Panc1 (cell line): ENCODE measurements around the gene FAM76B. TPM values are rescaled to one million over a fixed set of nuclear protein-coding genes. Genes with fewer than 3 reads are reported as not detected.

Experiments used
- ATAC-seq: fragments of 200-7000 bp; cut with Tn5 transposase; 2 replicates; pipeline ENCODE4 v1.9.1; 2020; ENCODE audit warnings: mild to moderate bottlenecking, moderate library complexity
- Bru-seq: library from RNA; stranded (reverse); fragments of 400-500 nt; gene quantifications from one replicate; lab custom pipeline; 2021; lab: Mats Ljungman, UMichigan
- BruChase-seq, 2 experiments: library from RNA; stranded (reverse); fragments of 400-500 nt; gene quantifications; one replicate each; lab custom pipeline; 2021; lab: Mats Ljungman, UMichigan
- BruUV-seq: library from RNA; stranded (reverse); fragments of 400-500 nt; replicated peaks from 2 replicates; lab custom pipeline; 2021; lab: Mats Ljungman, UMichigan
- CTCF ChIA-PET: fragments of 300-600 bp; sonication (Branson Sonifier 250); formaldehyde crosslinking; loops from one replicate; lab custom pipeline; 2022; ENCODE audit warnings: antibody characterized with exemption; lab: Charles Lee
- POLR2A ChIA-PET: fragments of 300-600 bp; sonication (Branson Sonifier 250); formaldehyde crosslinking; loops from one replicate; lab custom pipeline; 2022; ENCODE audit warnings: antibody characterized with exemption; lab: Charles Lee
- DNase-seq: peaks from one replicate; pipeline ENCODE4 v3.0.0-alpha.2; 2010; ENCODE audit warnings: low read depth, low spot score
- H3K27ac ChIP-seq: 2 replicates; pipeline ENCODE4 v1.5.1; 2011; ENCODE audit warnings: mild to moderate bottlenecking, low read length, inconsistent platforms
- H3K27me3 ChIP-seq: fragments of 200-500 bp; sonication (Bioruptor generic); 2 replicates; pipeline ENCODE4 v1.6.0; 2014; ENCODE audit warnings: low read length, inconsistent platforms; ENCODE audit not compliant: control insufficient read depth, insufficient read depth
- H3K36me3 ChIP-seq: fragments of 200-500 bp; sonication (Bioruptor generic); 2 replicates; pipeline ENCODE4 v1.5.1; 2014; ENCODE audit warnings: inconsistent platforms, mild to moderate bottlenecking, low read length, moderate library complexity; ENCODE audit not compliant: control insufficient read depth, insufficient read depth
- H3K4me1 ChIP-seq: 2 replicates; pipeline ENCODE4 v1.5.1; 2011; ENCODE audit warnings: inconsistent platforms, mild to moderate bottlenecking, low read length, moderate library complexity; ENCODE audit not compliant: control insufficient read depth, insufficient read depth
- H3K4me3 ChIP-seq, 2 experiments: 2 replicates each; pipeline ENCODE4 v1.5.1; 2011 to 2012; ENCODE audit warnings: low read depth in 2 of 2, low read length in 2 of 2, mild to moderate bottlenecking in 2 of 2, inconsistent platforms in 1 of 2, moderate library complexity in 1 of 2
- H3K9me3 ChIP-seq: fragments of 200-500 bp; sonication (Bioruptor generic); 2 replicates; pipeline ENCODE4 v1.5.1; 2014; ENCODE audit warnings: low read depth, mild to moderate bottlenecking, inconsistent platforms, low read length, moderate library complexity; ENCODE audit not compliant: control insufficient read depth, insufficient read depth
- CTCF ChIP-seq: fragments of 450-650 bp; IDR thresholded peaks from 2 replicates; pipeline ENCODE4 v1.5.1; 2017; ENCODE audit warnings: mild to moderate bottlenecking
- POLR2AphosphoS5 ChIP-seq: IDR thresholded peaks from 2 replicates; pipeline ENCODE4 v1.6.1; 2012; ENCODE audit warnings: mild to moderate bottlenecking, low read depth, low read length, moderate library complexity
- REST ChIP-seq, 2 experiments: IDR thresholded peaks; 2 replicates each; pipeline ENCODE4 v1.6.1; 2011 to 2012; ENCODE audit warnings: low read depth in 2 of 2, control low read depth in 1 of 2, low read length in 1 of 2, mild to moderate bottlenecking in 1 of 2, moderate library complexity in 1 of 2; ENCODE audit not compliant: insufficient read depth in 1 of 2
- SIN3A ChIP-seq: IDR thresholded peaks from 2 replicates; pipeline ENCODE4 v1.6.1; 2012; ENCODE audit warnings: low read depth, mild to moderate bottlenecking, low read length, moderate library complexity, borderline replicate concordance; ENCODE audit not compliant: insufficient read depth
- TCF7L2 ChIP-seq: IDR thresholded peaks from 2 replicates; pipeline ENCODE4 v1.6.1; 2011; ENCODE audit warnings: mild to moderate bottlenecking, low read depth, low read length, inconsistent platforms
- in situ Hi-C: cut with HindIII; loops from 2 replicates; pipeline ENCODE4 v1.10.0; 2016; ENCODE audit warnings: low sequenced_read_pairs, low pct_unique_long_range_greater_than_20kb
- intact Hi-C: fragments of 100-400 bp; cut with micrococcal nuclease; formaldehyde crosslinking; loops from one replicate; pipeline ENCODE4 v1.10.0; 2022; ENCODE audit not compliant: unreplicated experiment
- long read RNA-seq: library from polyadenylated mRNA; unstranded; transcript quantifications from one replicate; pipeline ENCODE4 v2.0.0, GENCODE V29; 2021; ENCODE audit not compliant: unreplicated experiment
- polyA plus RNA-seq: library from polyadenylated mRNA; unstranded; fragments of >200 nt; gene quantifications from one replicate; pipeline ENCODE4 v1.2.1, GENCODE V29; 2012; ENCODE audit warnings: missing spikeins; ENCODE audit not compliant: insufficient read length
- total RNA-seq: library from RNA; stranded (reverse); gene quantifications from one replicate; pipeline ENCODE4 v1.2.1, GENCODE V29; 2021; ENCODE audit not compliant: unreplicated experiment

Gene FAM76B
- total RNA-seq = 31.2 TPM
- 17.5 TPM for polyA plus RNA-seq
- percentile 95 among the genes with signal in this experiment for Bru-seq, nascent RNA
- percentile 93 among the genes with signal in this experiment for BruChase-seq, experiment 1, labeled RNA remaining after a 2-hour chase
- percentile 78 among the genes with signal in this experiment for BruChase-seq, experiment 2, labeled RNA remaining after a 6-hour chase
- long read RNA-seq, transcript FAM76B-201 (10 exons, 3,952 nt) = major isoform, 39 of 87 reads
- long read RNA-seq, transcript FAM76B-204 (10 exons, 2,546 nt) = minor isoform, 7 of 87 reads
- long read RNA-seq, partial matches to known transcripts = 14 of 87 reads
- long read RNA-seq, other reads (novel, unspliced or antisense) = 25 of 87 reads

- Histone ChIP-seq H3K4me3 (peak within 1 kb of the TSS; percentile 90 to 99), H3K4me1 (peaks cover 27% of the 10 kb centered on the region), H3K36me3 (peaks cover 33% of the 10 kb centered on the region), H3K27ac (peak within 1 kb of the TSS; percentile 97), H3K9me3 (no peaks in the 10 kb centered on the region), H3K27me3 (no peaks in the 10 kb centered on the region)
- in situ Hi-C loops (no loop called here), intact Hi-C loops (loop anchor here (5.0 to 10.0 kb wide), 2 partner anchors 638 to 1245 kb away; partner anchors contain the start of gene FUT4)
- peak; percentile 96 for DNase-seq
- ChIA-PET CTCF (no interaction called here), POLR2A (interaction anchor here (0.6 to 0.9 kb wide), 3 partner anchors 557 to 1306 kb away, joined by 3 read pairs; no protein-coding TSS in a partner anchor)
- peak; percentile 91 for ATAC-seq
- no TSS peak for BruUV-seq
- TF ChIP-seq REST (IDR thresholded peaks at IDR 0.05; ENCODE audit: insufficient read depth in 1 of 2, low read depth in 2 of 2, low read length in 1 of 2) = 0 out of 4 replicates have a peak, but pooled peaks of 1 of the 2 experiments have one; percentile 11
- no peak for TF ChIP-seq CTCF
- TF ChIP-seq SIN3A = peak; percentile 92; the same call in 1 of the 2 replicates
- TF ChIP-seq POLR2AphosphoS5 = peak; percentile 83
- TF ChIP-seq TCF7L2 = peak; percentile 100
Measured at GRCh38 chr11:95789506-95790122, at the start of gene FAM76B. FAM76B (minus strand) TSS chr11:95789782; CDS start chr11:95789478, 304 bp downstream.

DNA sequence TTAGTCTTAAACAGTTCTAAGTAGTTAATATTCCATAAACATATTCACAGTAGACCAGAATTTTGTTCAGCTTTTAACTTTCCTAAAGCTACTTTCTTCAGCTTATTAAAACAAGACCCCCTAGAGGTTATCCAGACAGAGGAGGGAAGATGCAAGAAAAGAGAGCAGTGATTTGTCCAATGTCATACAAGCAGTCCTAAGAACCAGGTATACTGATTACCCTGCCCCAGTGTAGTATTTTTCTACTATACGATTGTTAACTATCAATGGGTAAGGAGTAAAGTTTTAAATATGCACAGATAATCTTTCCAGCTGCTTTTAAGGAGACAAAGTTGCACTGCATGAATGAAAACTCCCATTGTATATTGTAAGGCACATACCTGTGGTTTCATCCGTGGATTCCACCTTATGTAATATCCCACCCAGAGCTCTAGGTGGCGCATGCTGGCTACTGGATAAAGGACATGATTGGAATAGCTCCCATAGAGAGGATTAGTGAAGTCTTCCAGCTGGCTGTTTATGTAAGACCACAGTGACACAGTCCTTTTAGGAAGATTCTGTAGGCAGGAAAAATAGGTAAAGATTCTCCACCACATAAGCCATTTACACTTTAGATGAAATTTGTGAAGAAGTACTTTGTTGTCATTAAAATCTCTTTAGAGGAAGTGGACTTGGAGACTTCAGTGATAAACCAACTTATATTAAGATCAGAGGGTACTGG is 46.3 kb upstream of the FAM76B start:
- no peak overlapping the region for H3K4me3 ChIP-seq
- peaks cover 53% of the 10 kb centered on the region for H3K36me3 ChIP-seq
- DNase-seq (peak; percentile 58), ATAC-seq (peak; percentile 96)
- H3K27ac ChIP-seq = no peak overlapping the region
- POLR2A ChIA-PET = no interaction called here
- CTCF ChIA-PET = interaction anchor here (0.6 to 1.9 kb wide), 10 partner anchors 11 to 591 kb away, joined by 3 to 20 read pairs (median 4); partner anchors contain the start of genes CCDC82 and MAML2
- no TSS peak for BruUV-seq
- intact Hi-C loops = loop anchor here (1.0 to 10.0 kb wide), 3 partner anchors 506 to 591 kb away; partner anchors contain the start of genes JRKL and MAML2
- TF ChIP-seq POLR2AphosphoS5 (no peak), CTCF (peak; percentile 95)
- 0 out of 2 replicates have a peak, but pooled peaks cover 4% of the 10 kb centered on the region for H3K4me1 ChIP-seq
- no peaks in the 10 kb centered on the region for H3K27me3 ChIP-seq
- H3K9me3 ChIP-seq = no peaks in the 10 kb centered on the region
- in situ Hi-C loops = no loop called here
